ENCODE results near the gene C1D.

DNA sequence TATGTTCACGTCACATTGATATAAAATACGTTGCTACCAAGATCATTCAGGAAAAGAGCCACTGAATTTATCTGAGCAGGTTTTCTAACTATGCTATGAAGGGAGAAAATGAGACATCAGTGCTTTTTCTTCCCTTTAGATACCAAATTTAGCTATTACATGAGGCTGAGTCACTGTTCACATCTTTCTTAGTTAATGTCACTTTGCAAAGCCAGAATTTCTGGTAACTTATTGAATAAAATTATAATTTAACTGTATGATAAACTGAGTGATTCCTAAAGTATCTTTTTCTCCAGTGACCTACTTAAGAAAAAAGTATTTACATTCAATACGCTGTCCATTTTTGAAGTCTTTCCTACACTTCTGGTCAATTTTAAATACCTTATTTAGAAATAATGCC is 22.7 kb downstream of the C1D start:
- TF ChIP-seq, protein P1, sequence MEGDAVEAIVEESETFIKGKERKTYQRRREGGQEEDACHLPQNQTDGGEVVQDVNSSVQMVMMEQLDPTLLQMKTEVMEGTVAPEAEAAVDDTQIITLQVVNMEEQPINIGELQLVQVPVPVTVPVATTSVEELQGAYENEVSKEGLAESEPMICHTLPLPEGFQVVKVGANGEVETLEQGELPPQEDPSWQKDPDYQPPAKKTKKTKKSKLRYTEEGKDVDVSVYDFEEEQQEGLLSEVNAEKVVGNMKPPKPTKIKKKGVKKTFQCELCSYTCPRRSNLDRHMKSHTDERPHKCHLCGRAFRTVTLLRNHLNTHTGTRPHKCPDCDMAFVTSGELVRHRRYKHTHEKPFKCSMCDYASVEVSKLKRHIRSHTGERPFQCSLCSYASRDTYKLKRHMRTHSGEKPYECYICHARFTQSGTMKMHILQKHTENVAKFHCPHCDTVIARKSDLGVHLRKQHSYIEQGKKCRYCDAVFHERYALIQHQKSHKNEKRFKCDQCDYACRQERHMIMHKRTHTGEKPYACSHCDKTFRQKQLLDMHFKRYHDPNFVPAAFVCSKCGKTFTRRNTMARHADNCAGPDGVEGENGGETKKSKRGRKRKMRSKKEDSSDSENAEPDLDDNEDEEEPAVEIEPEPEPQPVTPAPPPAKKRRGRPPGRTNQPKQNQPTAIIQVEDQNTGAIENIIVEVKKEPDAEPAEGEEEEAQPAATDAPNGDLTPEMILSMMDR (conservative IDR thresholded peaks at IDR 0.05; ENCODE audit: low read length), result no peak
- TF ChIP-seq EZH2phosphoT487 (IDR thresholded peaks at IDR 0.05; ENCODE audit: borderline replicate concordance), result no peak
